Activated naive CD4-positive, alpha-beta T cell treated with anti-CD3 and anti-CD28 coated beads, Interleukin-2, amount 50 U/mL, for 24 hours (primary cell): Measurements from ENCODE around the gene ARL2.

Source experiments
- H3K27ac Mint-ChIP-seq: one replicate; pipeline ENCODE4 v1.8.0; 2021; ENCODE audit warnings: mild to moderate bottlenecking, mixed read lengths
- H3K27me3 Mint-ChIP-seq: one replicate; pipeline ENCODE4 v1.8.0; 2021; ENCODE audit warnings: mixed read lengths
- H3K36me3 Mint-ChIP-seq: one replicate; pipeline ENCODE4 v1.8.0; 2021; ENCODE audit warnings: mixed read lengths
- H3K4me1 Mint-ChIP-seq: one replicate; pipeline ENCODE4 v1.8.0; 2021; ENCODE audit warnings: mixed read lengths
- H3K4me3 Mint-ChIP-seq: one replicate; pipeline ENCODE4 v1.8.0; 2021; ENCODE audit warnings: mild to moderate bottlenecking, mixed read lengths
- H3K9me3 Mint-ChIP-seq: one replicate; pipeline ENCODE4 v1.8.0; 2021; ENCODE audit warnings: mixed read lengths

Gene ARL2

GRCh38 chr11:65053827-65054508, 40.0 kb downstream of the ARL2 start:
- Mint-ChIP-seq H3K4me3 (peak overlapping the region; percentile 77), H3K36me3 (no peaks in the 10 kb centered on the region), H3K9me3 (no peaks in the 10 kb centered on the region), H3K27ac (peak overlapping the region; percentile 88), H3K4me1 (peaks cover 11% of the 10 kb centered on the region), H3K27me3 (no peaks in the 10 kb centered on the region)

- Mint-ChIP-seq H3K27ac (no peak overlapping the region), H3K4me1 (peaks cover 14% of the 10 kb centered on the region), H3K4me3 (no peak overlapping the region), H3K9me3 (no peaks in the 10 kb centered on the region), H3K36me3 (no peaks in the 10 kb centered on the region), H3K27me3 (no peaks in the 10 kb centered on the region)
Measured at GRCh38 chr11:65055538-65055937, 41.6 kb downstream of the ARL2 start.

GRCh38 chr11:65056999-65057398, 43.0 kb downstream of the ARL2 start:
- no peak overlapping the region for H3K27ac Mint-ChIP-seq
- no peaks in the 10 kb centered on the region for H3K36me3 Mint-ChIP-seq
- H3K27me3 Mint-ChIP-seq, result no peaks in the 10 kb centered on the region
- H3K4me3 Mint-ChIP-seq, result no peak overlapping the region
- peaks cover 14% of the 10 kb centered on the region for H3K4me1 Mint-ChIP-seq
- H3K9me3 Mint-ChIP-seq, result no peaks in the 10 kb centered on the region

GRCh38 chr11:65057526-65057925, 43.6 kb downstream of the ARL2 start:
- H3K4me3 Mint-ChIP-seq, result no peak overlapping the region
- H3K27ac Mint-ChIP-seq, result no peak overlapping the region
- H3K36me3 Mint-ChIP-seq, result no peaks in the 10 kb centered on the region
- peaks cover 14% of the 10 kb centered on the region for H3K4me1 Mint-ChIP-seq
- no peaks in the 10 kb centered on the region for H3K27me3 Mint-ChIP-seq
- no peaks in the 10 kb centered on the region for H3K9me3 Mint-ChIP-seq

GRCh38 chr11:65058012-65058411, 44.1 kb downstream of the ARL2 start:
- H3K4me3 Mint-ChIP-seq, result no peak overlapping the region
- no peaks in the 10 kb centered on the region for H3K36me3 Mint-ChIP-seq
- H3K27ac Mint-ChIP-seq, result no peak overlapping the region
- no peaks in the 10 kb centered on the region for H3K27me3 Mint-ChIP-seq
- H3K9me3 Mint-ChIP-seq, result no peaks in the 10 kb centered on the region
- peaks cover 14% of the 10 kb centered on the region for H3K4me1 Mint-ChIP-seq

- Mint-ChIP-seq H3K4me3 (no peak within 1 kb of the TSS), H3K4me1 (peaks cover 12% of the 10 kb centered on the region)
Measured at GRCh38 chr11:65058419-65059054, 44.6 kb downstream of the ARL2 start, which contains the start of gene NAALADL1. TSS of gene NAALADL1 (minus strand) at chr11:65058553. CDS start at chr11:65058521, 32 bp downstream.

GRCh38 chr11:65059523-65059922, 45.6 kb downstream of the ARL2 start:
- no peak overlapping the region for H3K27ac Mint-ChIP-seq
- H3K27me3 Mint-ChIP-seq, result no peaks in the 10 kb centered on the region
- H3K4me1 Mint-ChIP-seq, result peaks cover 3% of the 10 kb centered on the region
- H3K4me3 Mint-ChIP-seq, result no peak overlapping the region
- no peaks in the 10 kb centered on the region for H3K9me3 Mint-ChIP-seq
- no peaks in the 10 kb centered on the region for H3K36me3 Mint-ChIP-seq

More at GRCh38 chr11:65058419-65059054, 44.6 kb downstream of the ARL2 start, which contains the start of gene NAALADL1:
- H3K27me3 Mint-ChIP-seq, result no peaks in the 10 kb centered on the region
- no peaks in the 10 kb centered on the region for H3K9me3 Mint-ChIP-seq
- H3K36me3 Mint-ChIP-seq, result no peaks in the 10 kb centered on the region
- peak within 1 kb of the TSS; percentile 12 for H3K27ac Mint-ChIP-seq

- H3K9me3 Mint-ChIP-seq, result no peaks in the 10 kb centered on the region
- no peaks in the 10 kb centered on the region for H3K27me3 Mint-ChIP-seq
- H3K27ac Mint-ChIP-seq, result no peak overlapping the region
- peaks cover 3% of the 10 kb centered on the region for H3K4me1 Mint-ChIP-seq
- H3K36me3 Mint-ChIP-seq, result no peaks in the 10 kb centered on the region
- no peak overlapping the region for H3K4me3 Mint-ChIP-seq
Measured at GRCh38 chr11:65059959-65060824, 46.2 kb downstream of the ARL2 start.

GRCh38 chr11:65060913-65061408, 47.0 kb downstream of the ARL2 start:
- no peaks in the 10 kb centered on the region for H3K9me3 Mint-ChIP-seq
- no peak overlapping the region for H3K27ac Mint-ChIP-seq
- peaks cover 3% of the 10 kb centered on the region for H3K4me1 Mint-ChIP-seq
- no peak overlapping the region for H3K4me3 Mint-ChIP-seq
- no peaks in the 10 kb centered on the region for H3K27me3 Mint-ChIP-seq
- H3K36me3 Mint-ChIP-seq, result no peaks in the 10 kb centered on the region

GRCh38 chr11:65063532-65063931, 49.6 kb downstream of the ARL2 start:
- no peak overlapping the region for H3K4me3 Mint-ChIP-seq
- H3K36me3 Mint-ChIP-seq, result no peaks in the 10 kb centered on the region
- no peak overlapping the region for H3K27ac Mint-ChIP-seq
- H3K4me1 Mint-ChIP-seq, result peaks cover 3% of the 10 kb centered on the region
- no peaks in the 10 kb centered on the region for H3K9me3 Mint-ChIP-seq
- H3K27me3 Mint-ChIP-seq, result no peaks in the 10 kb centered on the region

- H3K4me3 Mint-ChIP-seq, result no peak overlapping the region
- no peaks in the 10 kb centered on the region for H3K36me3 Mint-ChIP-seq
- H3K9me3 Mint-ChIP-seq, result no peaks in the 10 kb centered on the region
- no peak overlapping the region for H3K27ac Mint-ChIP-seq
- H3K4me1 Mint-ChIP-seq, result no peaks in the 10 kb centered on the region
- H3K27me3 Mint-ChIP-seq, result no peaks in the 10 kb centered on the region
Measured at GRCh38 chr11:65064847-65065240, 50.9 kb downstream of the ARL2 start.

- H3K27me3 Mint-ChIP-seq, result no peaks in the 10 kb centered on the region
- H3K4me3 Mint-ChIP-seq, result no peak overlapping the region
- H3K9me3 Mint-ChIP-seq, result no peaks in the 10 kb centered on the region
- H3K27ac Mint-ChIP-seq, result no peak overlapping the region
- H3K4me1 Mint-ChIP-seq, result no peaks in the 10 kb centered on the region
- no peaks in the 10 kb centered on the region for H3K36me3 Mint-ChIP-seq
Measured at GRCh38 chr11:65065851-65066250, 51.9 kb downstream of the ARL2 start.

- H3K4me1 Mint-ChIP-seq, result no peaks in the 10 kb centered on the region
- no peak overlapping the region for H3K27ac Mint-ChIP-seq
- no peaks in the 10 kb centered on the region for H3K27me3 Mint-ChIP-seq
- H3K9me3 Mint-ChIP-seq, result no peaks in the 10 kb centered on the region
- no peak overlapping the region for H3K4me3 Mint-ChIP-seq
- no peaks in the 10 kb centered on the region for H3K36me3 Mint-ChIP-seq
Measured at GRCh38 chr11:65066315-65066714, 52.4 kb downstream of the ARL2 start.

GRCh38 chr11:65066805-65067291, 52.9 kb downstream of the ARL2 start:
- no peak overlapping the region for H3K27ac Mint-ChIP-seq
- H3K4me3 Mint-ChIP-seq, result no peak overlapping the region
- H3K9me3 Mint-ChIP-seq, result no peaks in the 10 kb centered on the region
- no peaks in the 10 kb centered on the region for H3K4me1 Mint-ChIP-seq
- no peaks in the 10 kb centered on the region for H3K27me3 Mint-ChIP-seq
- no peaks in the 10 kb centered on the region for H3K36me3 Mint-ChIP-seq

- H3K9me3 Mint-ChIP-seq, result no peaks in the 10 kb centered on the region
- no peak overlapping the region for H3K4me3 Mint-ChIP-seq
- H3K27ac Mint-ChIP-seq, result peak overlapping the region; percentile 35
- no peaks in the 10 kb centered on the region for H3K27me3 Mint-ChIP-seq
- H3K36me3 Mint-ChIP-seq, result no peaks in the 10 kb centered on the region
- H3K4me1 Mint-ChIP-seq, result no peaks in the 10 kb centered on the region
Measured at GRCh38 chr11:65067446-65067845, 53.5 kb downstream of the ARL2 start.
